HG02798 (cell line): ENCODE data around the gene LTBP1.
"Not testable (repeated sequence)": the region's sequence is repeated elsewhere in the genome, so short reads cannot be mapped to it uniquely, and the experiment has no call there.

Experiments used
- ATAC-seq: cut with Tn5 transposase; IDR thresholded peaks from one replicate; pipeline ENCODE4 v1.9.1; 2021; ENCODE audit warnings: mild to moderate bottlenecking; ENCODE audit not compliant: unreplicated experiment, poor library complexity

The LTBP1 gene, protein sequence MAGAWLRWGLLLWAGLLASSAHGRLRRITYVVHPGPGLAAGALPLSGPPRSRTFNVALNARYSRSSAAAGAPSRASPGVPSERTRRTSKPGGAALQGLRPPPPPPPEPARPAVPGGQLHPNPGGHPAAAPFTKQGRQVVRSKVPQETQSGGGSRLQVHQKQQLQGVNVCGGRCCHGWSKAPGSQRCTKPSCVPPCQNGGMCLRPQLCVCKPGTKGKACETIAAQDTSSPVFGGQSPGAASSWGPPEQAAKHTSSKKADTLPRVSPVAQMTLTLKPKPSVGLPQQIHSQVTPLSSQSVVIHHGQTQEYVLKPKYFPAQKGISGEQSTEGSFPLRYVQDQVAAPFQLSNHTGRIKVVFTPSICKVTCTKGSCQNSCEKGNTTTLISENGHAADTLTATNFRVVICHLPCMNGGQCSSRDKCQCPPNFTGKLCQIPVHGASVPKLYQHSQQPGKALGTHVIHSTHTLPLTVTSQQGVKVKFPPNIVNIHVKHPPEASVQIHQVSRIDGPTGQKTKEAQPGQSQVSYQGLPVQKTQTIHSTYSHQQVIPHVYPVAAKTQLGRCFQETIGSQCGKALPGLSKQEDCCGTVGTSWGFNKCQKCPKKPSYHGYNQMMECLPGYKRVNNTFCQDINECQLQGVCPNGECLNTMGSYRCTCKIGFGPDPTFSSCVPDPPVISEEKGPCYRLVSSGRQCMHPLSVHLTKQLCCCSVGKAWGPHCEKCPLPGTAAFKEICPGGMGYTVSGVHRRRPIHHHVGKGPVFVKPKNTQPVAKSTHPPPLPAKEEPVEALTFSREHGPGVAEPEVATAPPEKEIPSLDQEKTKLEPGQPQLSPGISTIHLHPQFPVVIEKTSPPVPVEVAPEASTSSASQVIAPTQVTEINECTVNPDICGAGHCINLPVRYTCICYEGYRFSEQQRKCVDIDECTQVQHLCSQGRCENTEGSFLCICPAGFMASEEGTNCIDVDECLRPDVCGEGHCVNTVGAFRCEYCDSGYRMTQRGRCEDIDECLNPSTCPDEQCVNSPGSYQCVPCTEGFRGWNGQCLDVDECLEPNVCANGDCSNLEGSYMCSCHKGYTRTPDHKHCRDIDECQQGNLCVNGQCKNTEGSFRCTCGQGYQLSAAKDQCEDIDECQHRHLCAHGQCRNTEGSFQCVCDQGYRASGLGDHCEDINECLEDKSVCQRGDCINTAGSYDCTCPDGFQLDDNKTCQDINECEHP (N-terminal part only)

DNA sequence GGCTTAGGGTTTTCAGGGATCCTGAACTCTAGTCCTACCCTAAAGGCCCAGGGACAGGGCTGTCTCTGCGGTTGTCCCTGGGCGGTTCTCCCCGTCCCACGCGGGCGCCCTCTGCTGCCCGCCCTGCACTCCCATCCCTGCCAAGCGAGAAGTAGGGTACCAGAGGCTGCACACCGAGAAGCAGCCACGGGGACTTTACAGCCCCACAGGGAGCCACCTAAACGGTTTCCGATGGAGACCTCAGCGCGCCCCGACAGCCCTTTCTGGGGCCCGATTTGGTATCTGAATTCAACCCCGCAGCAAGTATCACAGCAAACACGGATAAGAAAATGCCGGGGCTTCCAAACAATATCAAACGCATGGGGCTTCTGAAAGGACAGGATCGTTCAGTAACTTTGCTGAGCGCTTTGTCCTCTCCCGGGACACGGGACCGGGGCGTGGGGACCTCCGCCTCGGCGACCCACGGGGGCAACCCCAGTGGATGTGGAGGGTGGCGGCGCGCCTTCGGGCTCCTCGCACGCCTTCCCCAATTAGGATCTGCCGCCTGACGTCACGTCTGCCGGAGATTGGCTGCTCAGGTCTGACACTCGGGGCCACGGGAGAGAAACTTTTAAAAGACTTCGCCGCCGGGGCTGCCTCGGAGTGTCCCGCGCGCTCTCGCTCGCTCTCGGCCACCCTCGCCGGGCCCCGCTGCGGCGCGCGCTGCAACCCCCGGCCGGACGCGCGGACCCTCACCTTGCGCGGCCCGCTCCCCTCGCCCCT lies at the start of gene LTBP1:
Gene LTBP1 (plus strand): TSS at position 640 of the 762 bp plus-strand sequence. CDS start 372 bp downstream, outside the sequence.
- peak; percentile 81 for ATAC-seq

- ATAC-seq = no peak
Measured at GRCh38 chr2:32900246-32900973, 46.3 kb upstream of the LTBP1 start.

- no peak for ATAC-seq
Measured at GRCh38 chr2:32901313-32901712, 45.4 kb upstream of the LTBP1 start.

DNA sequence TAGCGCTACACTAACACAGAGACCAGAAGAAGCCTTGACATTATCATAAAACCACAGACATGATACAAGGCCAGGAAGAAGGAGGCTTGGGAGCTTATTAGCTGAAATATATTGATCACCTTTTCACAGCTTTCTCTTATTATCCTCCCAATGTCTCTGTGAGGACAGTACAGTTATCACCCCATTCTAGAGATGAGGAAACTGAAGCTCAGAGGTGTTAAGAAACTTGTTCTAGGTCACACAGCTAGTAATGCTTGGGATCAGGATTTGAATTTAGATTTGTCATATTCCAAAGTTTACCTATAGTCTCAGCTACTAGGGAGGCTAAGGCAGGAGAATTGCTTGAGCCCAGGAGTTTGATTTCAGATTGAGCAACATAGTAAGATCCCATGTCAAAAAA lies 44.6 kb upstream of the LTBP1 start:
- ATAC-seq = no peak

GRCh38 chr2:32902986-32903385 lies 43.8 kb upstream of the LTBP1 start:
- ATAC-seq = no peak

DNA sequence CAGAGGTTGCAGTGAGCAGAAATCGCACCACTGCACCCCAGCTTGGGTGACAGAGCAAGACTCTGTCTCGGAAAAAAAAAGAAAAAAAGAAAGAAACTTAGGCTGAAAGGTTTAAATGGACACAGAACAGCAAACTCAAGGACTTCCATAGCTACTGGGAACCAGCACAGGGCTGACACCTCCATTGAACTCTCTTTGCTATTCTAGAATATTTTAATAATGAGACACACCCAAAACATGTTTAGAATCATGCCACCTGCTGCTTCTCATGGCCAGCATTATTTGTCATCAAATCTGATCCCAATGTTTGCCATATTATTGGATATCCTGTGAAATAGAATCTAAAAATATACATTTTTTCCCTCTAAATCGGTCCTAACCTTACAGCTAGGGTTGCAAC lies 42.7 kb upstream of the LTBP1 start:
- no peak for ATAC-seq

DNA sequence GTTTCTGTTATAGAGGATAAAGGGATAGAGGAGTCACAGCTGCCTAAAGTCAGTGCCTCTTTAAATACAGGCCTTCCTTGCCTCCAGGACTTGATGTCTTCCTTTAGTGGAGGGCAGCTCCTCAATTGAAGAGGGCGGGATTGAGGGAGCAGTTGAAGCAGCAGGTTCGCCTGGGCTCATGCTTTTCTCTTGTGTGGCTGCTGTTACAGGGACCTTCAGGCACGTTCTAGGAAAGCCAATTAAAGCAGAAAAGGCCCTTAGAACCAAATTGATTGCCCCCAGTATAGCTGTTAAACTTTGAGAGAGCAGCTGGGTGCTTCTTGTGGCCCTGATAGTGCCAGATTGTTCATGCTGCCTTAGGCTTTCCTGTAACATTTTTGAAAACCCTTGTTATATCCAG lies 42.0 kb upstream of the LTBP1 start:
- ATAC-seq = no peak

GRCh38 chr2:32905270-32905669 lies 41.5 kb upstream of the LTBP1 start:
- no peak for ATAC-seq

- peak; percentile 97 for ATAC-seq
Measured at GRCh38 chr2:32910883-32911598, 35.7 kb upstream of the LTBP1 start.

GRCh38 chr2:32915694-32916093 lies 31.1 kb upstream of the LTBP1 start:
- no peak for ATAC-seq

DNA sequence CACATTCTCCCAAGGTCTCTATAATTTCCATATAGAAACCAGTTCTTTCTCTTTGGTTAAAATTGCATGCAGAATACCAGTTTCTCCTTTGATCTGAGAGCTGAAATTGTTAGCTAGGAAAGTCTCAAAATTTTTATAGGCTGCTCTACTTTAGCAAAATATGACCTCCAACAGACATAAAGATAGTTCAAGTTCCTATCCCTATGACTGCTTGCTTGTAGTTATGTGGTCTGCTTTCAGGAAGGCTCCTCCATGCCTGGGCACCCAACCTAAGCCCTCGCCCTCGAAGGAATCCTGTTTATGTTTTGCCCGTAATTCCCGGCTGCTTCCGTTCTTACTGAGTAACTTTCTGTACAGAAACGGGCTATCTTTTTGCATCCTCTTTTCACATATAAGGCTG lies 28.0 kb upstream of the LTBP1 start:
- ATAC-seq = no peak

DNA sequence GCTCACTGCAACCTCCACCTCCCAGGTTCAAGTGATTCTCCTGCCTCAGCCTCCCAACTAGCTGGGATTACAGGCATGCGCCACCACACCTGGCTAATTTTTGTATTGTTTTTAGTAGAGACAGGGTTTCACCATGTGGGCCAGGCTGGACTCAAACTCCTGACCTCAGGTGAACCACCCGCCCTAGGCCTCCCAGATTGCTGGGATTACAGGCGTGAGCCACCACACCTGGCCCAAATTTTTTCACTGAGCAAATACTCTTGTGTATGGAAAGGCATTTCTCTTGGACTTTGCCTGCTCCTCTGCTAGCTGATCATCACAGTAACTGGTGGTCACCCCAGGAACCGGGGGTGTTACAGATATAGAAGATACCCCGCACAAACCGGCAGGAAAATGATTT lies 26.9 kb upstream of the LTBP1 start:
- not testable (repeated sequence) for ATAC-seq

DNA sequence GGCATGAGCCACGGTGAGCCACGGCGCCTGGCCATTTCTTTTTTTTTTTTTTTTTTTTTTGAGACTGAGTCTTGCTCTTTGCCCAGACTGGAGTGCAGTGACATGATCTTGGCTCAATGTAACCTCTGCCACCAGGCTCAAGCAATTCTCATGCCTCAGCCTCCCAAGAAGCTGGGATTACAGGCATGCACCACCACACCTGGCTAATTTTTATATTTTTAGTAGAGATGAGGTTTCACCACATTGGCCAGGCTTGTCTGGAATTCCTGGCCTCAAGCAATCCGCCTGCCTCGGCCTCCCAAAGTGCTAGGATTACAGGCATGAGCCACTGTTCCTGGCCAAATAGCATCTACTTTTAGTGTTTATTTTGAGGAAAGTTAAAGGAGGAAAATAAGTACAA lies 25.3 kb upstream of the LTBP1 start:
- not testable (repeated sequence) for ATAC-seq

GRCh38 chr2:32922501-32922900 lies 24.3 kb upstream of the LTBP1 start:
- ATAC-seq = no peak

DNA sequence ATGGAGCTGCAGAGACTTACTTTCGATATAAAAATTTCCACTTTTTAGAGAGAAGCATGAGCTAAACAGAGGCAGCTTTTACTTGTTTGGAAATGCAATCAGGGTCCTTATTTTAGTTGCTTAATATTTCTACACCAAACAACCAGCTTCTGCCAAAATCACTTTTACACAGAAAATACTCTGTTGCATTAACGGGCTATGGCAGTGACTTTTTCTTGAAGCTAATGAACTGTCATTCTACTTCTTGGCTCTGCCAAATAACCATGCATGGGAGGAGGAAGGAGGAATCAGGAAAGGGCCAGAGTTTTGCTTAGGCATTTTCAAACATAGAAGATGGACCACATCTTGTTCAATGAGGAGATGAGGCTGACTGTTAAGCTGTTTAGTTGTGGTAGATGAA lies 23.6 kb upstream of the LTBP1 start:
- no peak for ATAC-seq

- no peak for ATAC-seq
Measured at GRCh38 chr2:32925283-32925815, 21.4 kb upstream of the LTBP1 start.

- ATAC-seq = no peak
Measured at GRCh38 chr2:32925976-32926707, 20.6 kb upstream of the LTBP1 start.

GRCh38 chr2:32926708-32927084 lies 20.1 kb upstream of the LTBP1 start:
- ATAC-seq = no peak
